Measurements from ENCODE around the gene C4A.

C4A gene

DNA sequence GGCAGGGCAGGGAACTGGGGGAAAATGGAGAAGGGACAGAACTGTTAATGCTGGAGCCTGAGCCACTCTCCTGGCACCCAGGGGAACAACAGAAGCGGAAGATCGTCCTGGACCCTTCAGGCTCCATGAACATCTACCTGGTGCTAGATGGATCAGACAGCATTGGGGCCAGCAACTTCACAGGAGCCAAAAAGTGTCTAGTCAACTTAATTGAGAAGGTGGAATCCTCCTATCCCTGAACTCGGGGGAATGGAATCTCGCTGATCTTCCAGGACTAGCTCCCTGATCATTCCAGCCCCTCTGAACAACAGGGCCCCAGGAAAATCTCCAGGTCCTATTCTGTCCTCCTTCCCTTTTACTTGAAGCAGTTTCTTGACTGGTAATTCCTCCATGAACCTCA lies 34.0 kb upstream of the C4A start:
- no peak for TF ChIP-seq OSR1 (CRISPR knock-in tag; IDR thresholded peaks at IDR 0.05)
- TF ChIP-seq, protein P1, sequence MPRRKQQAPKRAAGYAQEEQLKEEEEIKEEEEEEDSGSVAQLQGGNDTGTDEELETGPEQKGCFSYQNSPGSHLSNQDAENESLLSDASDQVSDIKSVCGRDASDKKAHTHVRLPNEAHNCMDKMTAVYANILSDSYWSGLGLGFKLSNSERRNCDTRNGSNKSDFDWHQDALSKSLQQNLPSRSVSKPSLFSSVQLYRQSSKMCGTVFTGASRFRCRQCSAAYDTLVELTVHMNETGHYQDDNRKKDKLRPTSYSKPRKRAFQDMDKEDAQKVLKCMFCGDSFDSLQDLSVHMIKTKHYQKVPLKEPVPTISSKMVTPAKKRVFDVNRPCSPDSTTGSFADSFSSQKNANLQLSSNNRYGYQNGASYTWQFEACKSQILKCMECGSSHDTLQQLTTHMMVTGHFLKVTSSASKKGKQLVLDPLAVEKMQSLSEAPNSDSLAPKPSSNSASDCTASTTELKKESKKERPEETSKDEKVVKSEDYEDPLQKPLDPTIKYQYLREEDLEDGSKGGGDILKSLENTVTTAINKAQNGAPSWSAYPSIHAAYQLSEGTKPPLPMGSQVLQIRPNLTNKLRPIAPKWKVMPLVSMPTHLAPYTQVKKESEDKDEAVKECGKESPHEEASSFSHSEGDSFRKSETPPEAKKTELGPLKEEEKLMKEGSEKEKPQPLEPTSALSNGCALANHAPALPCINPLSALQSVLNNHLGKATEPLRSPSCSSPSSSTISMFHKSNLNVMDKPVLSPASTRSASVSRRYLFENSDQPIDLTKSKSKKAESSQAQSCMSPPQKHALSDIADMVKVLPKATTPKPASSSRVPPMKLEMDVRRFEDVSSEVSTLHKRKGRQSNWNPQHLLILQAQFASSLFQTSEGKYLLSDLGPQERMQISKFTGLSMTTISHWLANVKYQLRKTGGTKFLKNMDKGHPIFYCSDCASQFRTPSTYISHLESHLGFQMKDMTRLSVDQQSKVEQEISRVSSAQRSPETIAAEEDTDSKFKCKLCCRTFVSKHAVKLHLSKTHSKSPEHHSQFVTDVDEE (CRISPR knock-in tag; IDR thresholded peaks at IDR 0.05) = no peak
- TF ChIP-seq ESRRG (CRISPR knock-in tag; IDR thresholded peaks at IDR 0.05) = no peak
- TF ChIP-seq RARB (CRISPR knock-in tag; IDR thresholded peaks at IDR 0.05) = no peak
- no peak for ATAC-seq

DNA sequence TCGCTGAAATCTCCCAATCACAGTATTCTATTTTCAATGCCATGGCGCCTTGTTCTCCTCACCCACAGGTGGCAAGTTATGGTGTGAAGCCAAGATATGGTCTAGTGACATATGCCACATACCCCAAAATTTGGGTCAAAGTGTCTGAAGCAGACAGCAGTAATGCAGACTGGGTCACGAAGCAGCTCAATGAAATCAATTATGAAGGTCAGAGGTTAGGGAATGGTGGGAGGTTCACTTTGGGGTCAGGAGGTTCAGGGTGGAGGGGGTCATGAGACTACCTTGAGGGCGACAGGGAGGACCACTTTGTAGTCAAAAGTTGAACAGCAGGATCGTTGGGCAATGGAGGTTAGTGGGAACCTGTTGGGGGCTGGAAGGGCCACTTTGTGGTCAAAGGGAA lies 33.6 kb upstream of the C4A start:
- no peak for TF ChIP-seq SNAI2 (CRISPR knock-in tag; IDR thresholded peaks at IDR 0.05)
- no peak for ATAC-seq

DNA sequence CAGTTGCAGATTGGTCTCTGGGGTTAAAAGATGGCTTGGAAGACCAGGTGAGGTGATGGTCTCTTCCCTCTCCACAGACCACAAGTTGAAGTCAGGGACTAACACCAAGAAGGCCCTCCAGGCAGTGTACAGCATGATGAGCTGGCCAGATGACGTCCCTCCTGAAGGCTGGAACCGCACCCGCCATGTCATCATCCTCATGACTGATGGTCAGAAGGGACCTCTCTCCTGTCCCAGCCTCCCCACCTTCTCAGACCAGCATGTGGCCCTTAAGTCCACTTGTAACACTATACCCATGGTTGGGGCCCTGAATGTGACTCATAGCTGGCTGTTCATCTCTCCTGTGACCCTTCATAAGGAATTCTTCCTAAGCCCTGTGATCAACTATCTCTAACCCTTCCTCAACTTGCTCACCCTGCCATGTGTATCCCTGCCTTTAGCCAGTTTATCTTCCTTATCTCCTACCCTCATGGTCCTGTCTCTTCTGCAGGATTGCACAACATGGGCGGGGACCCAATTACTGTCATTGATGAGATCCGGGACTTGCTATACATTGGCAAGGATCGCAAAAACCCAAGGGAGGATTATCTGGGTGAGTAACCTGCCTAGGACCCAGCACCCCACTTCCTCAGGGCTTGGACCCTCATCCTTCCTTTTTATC lies 33.0 kb upstream of the C4A start:
- no peak for TF ChIP-seq CSDC2 (CRISPR knock-in tag; IDR thresholded peaks at IDR 0.05)
- no peak for TF ChIP-seq TOX (CRISPR knock-in tag; IDR thresholded peaks at IDR 0.05; ENCODE audit: borderline replicate concordance)
- TF ChIP-seq, protein P2, sequence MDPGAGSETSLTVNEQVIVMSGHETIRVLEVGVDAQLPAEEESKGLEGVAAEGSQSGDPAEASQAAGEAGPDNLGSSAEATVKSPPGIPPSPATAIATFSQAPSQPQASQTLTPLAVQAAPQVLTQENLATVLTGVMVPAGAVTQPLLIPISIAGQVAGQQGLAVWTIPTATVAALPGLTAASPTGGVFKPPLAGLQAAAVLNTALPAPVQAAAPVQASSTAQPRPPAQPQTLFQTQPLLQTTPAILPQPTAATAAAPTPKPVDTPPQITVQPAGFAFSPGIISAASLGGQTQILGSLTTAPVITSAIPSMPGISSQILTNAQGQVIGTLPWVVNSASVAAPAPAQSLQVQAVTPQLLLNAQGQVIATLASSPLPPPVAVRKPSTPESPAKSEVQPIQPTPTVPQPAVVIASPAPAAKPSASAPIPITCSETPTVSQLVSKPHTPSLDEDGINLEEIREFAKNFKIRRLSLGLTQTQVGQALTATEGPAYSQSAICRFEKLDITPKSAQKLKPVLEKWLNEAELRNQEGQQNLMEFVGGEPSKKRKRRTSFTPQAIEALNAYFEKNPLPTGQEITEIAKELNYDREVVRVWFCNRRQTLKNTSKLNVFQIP (CRISPR knock-in tag; IDR thresholded peaks at IDR 0.05; ENCODE audit: borderline replicate concordance, low read depth) = no peak
- TF ChIP-seq, protein P3, sequence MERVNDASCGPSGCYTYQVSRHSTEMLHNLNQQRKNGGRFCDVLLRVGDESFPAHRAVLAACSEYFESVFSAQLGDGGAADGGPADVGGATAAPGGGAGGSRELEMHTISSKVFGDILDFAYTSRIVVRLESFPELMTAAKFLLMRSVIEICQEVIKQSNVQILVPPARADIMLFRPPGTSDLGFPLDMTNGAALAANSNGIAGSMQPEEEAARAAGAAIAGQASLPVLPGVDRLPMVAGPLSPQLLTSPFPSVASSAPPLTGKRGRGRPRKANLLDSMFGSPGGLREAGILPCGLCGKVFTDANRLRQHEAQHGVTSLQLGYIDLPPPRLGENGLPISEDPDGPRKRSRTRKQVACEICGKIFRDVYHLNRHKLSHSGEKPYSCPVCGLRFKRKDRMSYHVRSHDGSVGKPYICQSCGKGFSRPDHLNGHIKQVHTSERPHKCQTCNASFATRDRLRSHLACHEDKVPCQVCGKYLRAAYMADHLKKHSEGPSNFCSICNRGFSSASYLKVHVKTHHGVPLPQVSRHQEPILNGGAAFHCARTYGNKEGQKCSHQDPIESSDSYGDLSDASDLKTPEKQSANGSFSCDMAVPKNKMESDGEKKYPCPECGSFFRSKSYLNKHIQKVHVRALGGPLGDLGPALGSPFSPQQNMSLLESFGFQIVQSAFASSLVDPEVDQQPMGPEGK (CRISPR knock-in tag; IDR thresholded peaks at IDR 0.05; ENCODE audit: borderline replicate concordance) = no peak
- no peak for TF ChIP-seq GLIS3 (CRISPR knock-in tag; IDR thresholded peaks at IDR 0.05)
- TF ChIP-seq ARNTL (CRISPR knock-in tag; IDR thresholded peaks at IDR 0.05; ENCODE audit: borderline replicate concordance, low read depth) = no peak
- TF ChIP-seq, protein P1 (CRISPR knock-in tag; IDR thresholded peaks at IDR 0.05) = no peak
- no peak for ATAC-seq

DNA sequence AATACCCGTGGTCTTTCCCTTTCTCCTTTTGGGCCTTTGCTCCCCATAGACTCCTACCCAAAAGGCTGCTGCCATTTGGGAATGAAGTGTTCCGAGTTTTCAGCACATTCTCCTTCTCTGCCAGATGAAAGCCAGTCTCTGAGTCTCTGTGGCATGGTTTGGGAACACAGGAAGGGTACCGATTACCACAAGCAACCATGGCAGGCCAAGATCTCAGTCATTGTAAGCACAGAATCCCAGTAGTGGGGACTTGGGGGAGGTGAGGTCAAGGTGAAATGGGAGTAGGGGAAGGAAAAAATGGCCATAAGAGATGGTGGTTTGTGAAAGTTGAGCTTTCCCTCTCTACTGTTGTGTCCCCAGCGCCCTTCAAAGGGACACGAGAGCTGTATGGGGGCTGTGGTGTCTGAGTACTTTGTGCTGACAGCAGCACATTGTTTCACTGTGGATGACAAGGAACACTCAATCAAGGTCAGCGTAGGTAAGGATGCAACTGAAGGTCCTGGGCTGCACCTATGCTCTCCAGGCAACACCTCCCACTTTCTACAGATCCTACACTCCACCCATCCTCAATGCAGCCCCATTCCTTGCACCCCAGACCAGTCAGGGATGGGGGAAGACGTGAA lies 31.8 kb upstream of the C4A start:
- ATAC-seq = no peak
- TF ChIP-seq, protein P3 (CRISPR knock-in tag; IDR thresholded peaks at IDR 0.05; ENCODE audit: borderline replicate concordance) = no peak
- no peak for TF ChIP-seq TCF4 (CRISPR knock-in tag; IDR thresholded peaks at IDR 0.05; ENCODE audit: borderline replicate concordance)
- no peak for TF ChIP-seq ZNF70 (CRISPR knock-in tag; IDR thresholded peaks at IDR 0.05)
- TF ChIP-seq PPARA (CRISPR knock-in tag; IDR thresholded peaks at IDR 0.05; ENCODE audit: borderline replicate concordance) = no peak
- no peak for TF ChIP-seq ZFP30 (CRISPR knock-in tag; IDR thresholded peaks at IDR 0.05)
- TF ChIP-seq RARB (CRISPR knock-in tag; IDR thresholded peaks at IDR 0.05) = no peak
- TF ChIP-seq, protein P1 (CRISPR knock-in tag; IDR thresholded peaks at IDR 0.05) = no peak
- TF ChIP-seq BACH2 (CRISPR knock-in tag; IDR thresholded peaks at IDR 0.05; ENCODE audit: borderline replicate concordance) = no peak
- TF ChIP-seq ARNTL (CRISPR knock-in tag; IDR thresholded peaks at IDR 0.05; ENCODE audit: borderline replicate concordance, low read depth) = no peak
- TF ChIP-seq ZFP3 (CRISPR knock-in tag; IDR thresholded peaks at IDR 0.05) = no peak
- TF ChIP-seq ESRRG (CRISPR knock-in tag; IDR thresholded peaks at IDR 0.05) = no peak
- TF ChIP-seq ZC3H10 (CRISPR knock-in tag; IDR thresholded peaks at IDR 0.05) = no peak
- TF ChIP-seq, protein P2 (CRISPR knock-in tag; IDR thresholded peaks at IDR 0.05; ENCODE audit: borderline replicate concordance, low read depth) = no peak
- TF ChIP-seq GLIS3 (CRISPR knock-in tag; IDR thresholded peaks at IDR 0.05) = no peak
